BJ (cell line): ENCODE data around the gene ADAMTS17. TPM values are rescaled to one million over a fixed set of nuclear protein-coding genes. Genes with fewer than 3 reads are reported as not detected.

Experiments
- CTCF ChIA-PET: fragments of 350-600 bp; formaldehyde crosslinking; extraction: SDS; loops from one replicate; lab custom pipeline; 2021; ENCODE audit warnings: antibody characterized with exemption, inconsistent platforms; lab: Yijun Ruan, JAX
- POLR2A ChIA-PET: fragments of 300-600 bp; sonication (Branson Sonifier 250); formaldehyde crosslinking; extraction: SDS; loops from one replicate; lab custom pipeline; 2021; ENCODE audit warnings: antibody characterized with exemption; lab: Charles Lee
- DNase-seq: peaks from one replicate; pipeline ENCODE4 v3.0.0-alpha.2; 2011; ENCODE audit warnings: low read depth
- H3K27me3 ChIP-seq: 2 replicates; pipeline ENCODE4 v1.6.0; 2011; ENCODE audit warnings: low read length; ENCODE audit not compliant: control insufficient read depth, insufficient read depth
- H3K36me3 ChIP-seq: 2 replicates; pipeline ENCODE4 v1.5.1; 2011; ENCODE audit warnings: low read length; ENCODE audit not compliant: control insufficient read depth, insufficient read depth
- H3K4me3 ChIP-seq: 2 replicates; pipeline ENCODE4 v1.5.1; 2011; ENCODE audit warnings: low read depth, mild to moderate bottlenecking, control low read depth, low read length
- CTCF ChIP-seq: IDR thresholded peaks from 2 replicates; pipeline ENCODE4 v1.5.1; 2011; ENCODE audit warnings: low read depth, mild to moderate bottlenecking, control low read depth, inconsistent platforms, low read length, moderate library complexity; ENCODE audit not compliant: insufficient read depth
- polyA plus RNA-seq: library from polyadenylated mRNA; depleted of rRNA; stranded (reverse); fragments of >200 nt; gene quantifications from 2 replicates; pipeline ENCODE4 v1.2.3, GENCODE V29; 2011

The ADAMTS17 gene
- polyA plus RNA-seq, 1 experiment, result not detected

- H3K36me3 ChIP-seq, result no peaks in the 10 kb centered on the region
- POLR2A ChIA-PET, result no interaction called here
- CTCF ChIA-PET, result no interaction called here
- no peaks in the 10 kb centered on the region for H3K27me3 ChIP-seq
- no peak overlapping the region for H3K4me3 ChIP-seq
- TF ChIP-seq CTCF, result no peak
- DNase-seq, result no peak
Observed at GRCh38 chr15:100249096-100249815, 92.5 kb downstream of the ADAMTS17 start.

GRCh38 chr15:100248236-100248635 is 93.5 kb downstream of the ADAMTS17 start:
- ChIA-PET POLR2A (no interaction called here), CTCF (no interaction called here)
- no peak for TF ChIP-seq CTCF
- DNase-seq, result no peak
- Histone ChIP-seq H3K36me3 (no peaks in the 10 kb centered on the region), H3K27me3 (no peaks in the 10 kb centered on the region), H3K4me3 (no peak overlapping the region)

- Histone ChIP-seq H3K27me3 (no peaks in the 10 kb centered on the region), H3K36me3 (no peaks in the 10 kb centered on the region), H3K4me3 (no peak overlapping the region)
- CTCF ChIA-PET, result no interaction called here
- DNase-seq, result no peak
- POLR2A ChIA-PET, result no interaction called here
- TF ChIP-seq CTCF, result no peak
Observed at GRCh38 chr15:100247228-100248225, 94.2 kb downstream of the ADAMTS17 start.

GRCh38 chr15:100245855-100246254 is 95.9 kb downstream of the ADAMTS17 start:
- POLR2A ChIA-PET, result no interaction called here
- CTCF ChIA-PET, result no interaction called here
- no peak for DNase-seq
- no peak for TF ChIP-seq CTCF
- H3K36me3 ChIP-seq, result no peaks in the 10 kb centered on the region
- H3K27me3 ChIP-seq, result no peaks in the 10 kb centered on the region
- H3K4me3 ChIP-seq, result no peak overlapping the region

GRCh38 chr15:100245487-100245820 is 96.3 kb downstream of the ADAMTS17 start:
- no peak for TF ChIP-seq CTCF
- Histone ChIP-seq H3K27me3 (no peaks in the 10 kb centered on the region), H3K4me3 (no peak overlapping the region), H3K36me3 (no peaks in the 10 kb centered on the region)
- CTCF ChIA-PET, result no interaction called here
- no peak for DNase-seq
- POLR2A ChIA-PET, result no interaction called here
